A673 (cell line): ENCODE results near the gene NACC2. TPM values are rescaled to one million over a fixed set of nuclear protein-coding genes. Genes with fewer than 3 reads are reported as not detected.

Source experiments
- BruUV-seq: library from RNA; stranded (reverse); fragments of 400-500 nt; replicated peaks from 2 replicates; lab custom pipeline; 2021; lab: Mats Ljungman, UMichigan
- CTCF ChIA-PET: fragments of 300-600 bp; sonication (Branson Sonifier 250); formaldehyde crosslinking; loops from one replicate; lab custom pipeline; 2022; ENCODE audit warnings: antibody characterized with exemption; lab: Charles Lee
- POLR2A ChIA-PET: fragments of 300-600 bp; sonication (Branson Sonifier 250); formaldehyde crosslinking; loops from one replicate; lab custom pipeline; 2022; ENCODE audit warnings: antibody characterized with exemption; ENCODE audit not compliant: low non-redundant PET; lab: Charles Lee
- DNase-seq: peaks from one replicate; pipeline ENCODE4 v3.0.0-alpha.2; 2015; ENCODE audit warnings: low spot score
- H3K27ac ChIP-seq: fragments of 200-600 bp; sonication (generic); 2 replicates; pipeline ENCODE4 v1.5.1; 2016; ENCODE audit warnings: mixed run types, low read depth, mild to moderate bottlenecking, mixed read lengths, antibody characterized with exemption, low read length; ENCODE audit not compliant: poor library complexity, severe bottlenecking
- H3K27me3 ChIP-seq: fragments of 200-600 bp; sonication (generic); replicated peaks from 2 replicates; pipeline ENCODE4 v1.6.1; 2017; ENCODE audit warnings: mixed run types, low read depth, mild to moderate bottlenecking, mixed read lengths, antibody characterized with exemption, low read length; ENCODE audit not compliant: insufficient read depth, poor library complexity
- H3K36me3 ChIP-seq: fragments of 200-600 bp; sonication (generic); 2 replicates; pipeline ENCODE4 v1.6.1; 2016; ENCODE audit warnings: mixed run types, mild to moderate bottlenecking, mixed read lengths, antibody characterized with exemption, low read length; ENCODE audit not compliant: insufficient read depth, poor library complexity, severe bottlenecking
- H3K4me1 ChIP-seq: fragments of 200-600 bp; sonication (generic); 2 replicates; pipeline ENCODE4 v1.6.1; 2017; ENCODE audit warnings: mixed run types, mild to moderate bottlenecking, mixed read lengths, antibody characterized with exemption, low read length; ENCODE audit not compliant: insufficient read depth, poor library complexity, severe bottlenecking
- H3K4me3 ChIP-seq: fragments of 200-600 bp; sonication (generic); 2 replicates; pipeline ENCODE4 v1.5.1; 2016; ENCODE audit warnings: low read depth, mixed run types, mild to moderate bottlenecking, mixed read lengths, low read length; ENCODE audit not compliant: poor library complexity, severe bottlenecking
- H3K9me3 ChIP-seq: fragments of 200-600 bp; sonication (generic); 2 replicates; pipeline ENCODE4 v1.6.1; 2016; ENCODE audit warnings: mixed run types, low read depth, mild to moderate bottlenecking, mixed read lengths, antibody characterized with exemption, low read length; ENCODE audit not compliant: poor library complexity, severe bottlenecking
- CTCF ChIP-seq: fragments of 300-800, 200-600 bp; sonication (generic); conservative IDR thresholded peaks from 2 replicates; pipeline ENCODE4 v1.5.1; 2017; ENCODE audit warnings: low read depth, mild to moderate bottlenecking, antibody characterized with exemption, low read length, moderate library complexity, mixed read lengths
- EZH2 ChIP-seq: fragments of 200-600 bp; sonication (generic); IDR thresholded peaks from 2 replicates; pipeline ENCODE4 v1.6.1; 2017; ENCODE audit warnings: borderline replicate concordance, low read depth, mild to moderate bottlenecking, mixed read lengths, antibody characterized with exemption, low read length; ENCODE audit not compliant: poor library complexity, severe bottlenecking
- intact Hi-C: fragments of 100-400 bp; cut with micrococcal nuclease; formaldehyde crosslinking; loops from one replicate; pipeline ENCODE4 v1.10.0; 2022; ENCODE audit not compliant: unreplicated experiment
- total RNA-seq: library from RNA; stranded (reverse); gene quantifications from 2 replicates; pipeline ENCODE4 v1.2.3, GENCODE V29; 2021

The NACC2 gene
- total RNA-seq, 1 experiment from 2014 or later, result 19.5 TPM

- no peak for TF ChIP-seq CTCF
- no peak for TF ChIP-seq EZH2
- ChIA-PET CTCF (no interaction called here), POLR2A (no interaction called here)
Observed at GRCh38 chr9:136058801-136059302, 36.2 kb downstream of the NACC2 start.

GRCh38 chr9:136058084-136058483, 37.0 kb downstream of the NACC2 start:
- BruUV-seq, result no TSS peak
- Histone ChIP-seq H3K4me1 (peaks cover 80% of the 10 kb centered on the region), H3K9me3 (no peaks in the 10 kb centered on the region), H3K27ac (peak overlapping the region; percentile 69), H3K4me3 (no peak overlapping the region), H3K36me3 (no peaks in the 10 kb centered on the region), H3K27me3 (no peaks in the 10 kb centered on the region)
- no peak for TF ChIP-seq EZH2
- no peak for TF ChIP-seq CTCF
- ChIA-PET POLR2A (no interaction called here), CTCF (interaction anchor here (0.7 kb wide), 2 partner anchors 285 to 354 kb away, joined by 3 to 9 read pairs; no protein-coding TSS in a partner anchor)
- no peak for DNase-seq
- intact Hi-C loops, result no loop called here

More at GRCh38 chr9:136058801-136059302, 36.2 kb downstream of the NACC2 start:
- Histone ChIP-seq H3K27me3 (no peaks in the 10 kb centered on the region), H3K36me3 (no peaks in the 10 kb centered on the region), H3K4me3 (no peak overlapping the region), H3K4me1 (peaks cover 72% of the 10 kb centered on the region), H3K27ac (peak overlapping the region; percentile 32), H3K9me3 (no peaks in the 10 kb centered on the region)
- BruUV-seq, result no TSS peak
- intact Hi-C loops, result no loop called here
- no peak for DNase-seq

- CTCF ChIA-PET, result interaction anchor here (0.7 kb wide), 2 partner anchors 285 to 354 kb away, joined by 3 to 9 read pairs; no protein-coding TSS in a partner anchor
- H3K9me3 ChIP-seq, result no peaks in the 10 kb centered on the region
- intact Hi-C loops, result no loop called here
- no peaks in the 10 kb centered on the region for H3K36me3 ChIP-seq
- peak overlapping the region; percentile 11 for H3K4me3 ChIP-seq
- TF ChIP-seq CTCF, result no peak
- TF ChIP-seq EZH2, result no peak
- BruUV-seq, result no TSS peak
- no peaks in the 10 kb centered on the region for H3K27me3 ChIP-seq
- H3K27ac ChIP-seq, result peak overlapping the region; percentile 69
- POLR2A ChIA-PET, result no interaction called here
- no peak for DNase-seq
- H3K4me1 ChIP-seq, result peaks cover 86% of the 10 kb centered on the region
Observed at GRCh38 chr9:136057236-136058081, 37.6 kb downstream of the NACC2 start.
